Endothelial cell of umbilical vein (primary cell): Measurements from ENCODE around the gene SPA17. TPM values are rescaled to one million over a fixed set of nuclear protein-coding genes. Genes with fewer than 3 reads are reported as not detected.

Experiments used
- BruUV-seq: library from RNA; stranded (reverse); fragments of 400-500 nt; replicated peaks from 2 replicates; lab custom pipeline; 2021; lab: Mats Ljungman, UMichigan
- CTCF ChIA-PET: fragments of 300-600, 350-600 bp; sonication (Branson Sonifier 250); formaldehyde crosslinking; loops from one replicate; lab custom pipeline; 2021; ENCODE audit warnings: antibody characterized with exemption, inconsistent platforms; lab: Charles Lee
- POLR2A ChIA-PET: fragments of 300-600, 350-600 bp; sonication (Branson Sonifier 250); formaldehyde crosslinking; loops from one replicate; lab custom pipeline; 2021; ENCODE audit warnings: antibody characterized with exemption, inconsistent platforms; lab: Charles Lee
- DNase-seq: peaks from one replicate; pipeline ENCODE4 v3.0.0-alpha.2; 2011; ENCODE audit warnings: low read depth, low spot score
- FAIRE-seq: peaks from 2 replicates; lab custom pipeline; 2011; peaks lifted over from hg19 to GRCh38; lab: Jason Lieb, UNC
- H2AFZ ChIP-seq: 2 replicates; pipeline ENCODE4 v1.6.0; 2012; ENCODE audit warnings: low read depth, low read length, control low read depth, inconsistent platforms
- H3K27ac ChIP-seq: 2 replicates; pipeline ENCODE4 v1.5.1; 2011; ENCODE audit warnings: low read depth, mild to moderate bottlenecking, control low read depth, low read length, moderate library complexity; ENCODE audit not compliant: insufficient read depth
- H3K27me3 ChIP-seq, 2 experiments: 2 replicates each; pipeline versions ENCODE4 v1.6.0 to v1.6.1; 2011; ENCODE audit warnings: low read length in 2 of 2, mixed read lengths in 1 of 2; ENCODE audit not compliant: control insufficient read depth in 2 of 2, insufficient read depth in 2 of 2
- H3K36me3 ChIP-seq, 2 experiments: 2 replicates in 1 of 2; 3 replicates in 1 of 2; pipeline ENCODE4 v1.5.1; 2011; ENCODE audit warnings: low read length in 2 of 2, mild to moderate bottlenecking in 1 of 2, moderate library complexity in 1 of 2; ENCODE audit not compliant: control insufficient read depth in 2 of 2, insufficient read depth in 2 of 2; ENCODE audit errors: extremely low read depth in 1 of 2
- H3K4me1 ChIP-seq: 3 replicates; pipeline ENCODE4 v1.5.1; 2011; ENCODE audit warnings: mild to moderate bottlenecking, low read length; ENCODE audit not compliant: control insufficient read depth, insufficient read depth; ENCODE audit errors: extremely low read depth
- H3K4me2 ChIP-seq: 2 replicates; pipeline ENCODE4 v1.6.1; 2011; ENCODE audit warnings: low read length, control low read depth, mixed read lengths; ENCODE audit not compliant: insufficient read depth
- H3K4me3 ChIP-seq, 3 experiments: fragments of 200-600 bp in 1 of 3; sonication (generic), shearing (Covaris generic) in 1 of 3; replicated peaks in 1 of 3; 2 replicates each; pipeline ENCODE4 v1.5.1; 2011 to 2016; ENCODE audit warnings: control low read depth in 3 of 3, low read length in 3 of 3, mild to moderate bottlenecking in 2 of 3, inconsistent platforms in 1 of 3, low read depth in 1 of 3, moderate library complexity in 1 of 3; ENCODE audit not compliant: insufficient read depth in 1 of 3
- H3K79me2 ChIP-seq: 2 replicates; pipeline ENCODE4 v1.6.0; 2012; ENCODE audit warnings: low read length, inconsistent platforms; ENCODE audit not compliant: control insufficient read depth, insufficient read depth
- H3K9ac ChIP-seq: replicated peaks from 2 replicates; pipeline ENCODE3; 2011; ENCODE audit warnings: low read length, control low read depth; ENCODE audit not compliant: insufficient read depth; ENCODE audit errors: extremely low read depth
- H3K9me1 ChIP-seq: replicated peaks from 3 replicates; pipeline ENCODE4 v1.6.0; 2011; ENCODE audit warnings: mild to moderate bottlenecking, low read length; ENCODE audit not compliant: control insufficient read depth, insufficient read depth; ENCODE audit errors: extremely low read depth
- H3K9me3 ChIP-seq: replicated peaks from 2 replicates; pipeline ENCODE4 v1.5.1; 2012; ENCODE audit warnings: low read length, inconsistent platforms; ENCODE audit not compliant: control insufficient read depth, insufficient read depth
- H4K20me1 ChIP-seq: replicated peaks from 2 replicates; pipeline ENCODE3; 2011; ENCODE audit warnings: mild to moderate bottlenecking, low read length; ENCODE audit not compliant: control insufficient read depth, insufficient read depth; ENCODE audit errors: extremely low read depth
- CTCF ChIP-seq, 2 donors: IDR thresholded peaks; 1 replicate in 1 of 2; 2 replicates in 1 of 2; pipeline ENCODE4 v1.5.1; 2011; ENCODE audit warnings: low read length in 2 of 2, mild to moderate bottlenecking in 2 of 2, moderate library complexity in 2 of 2, control low read depth in 1 of 2, inconsistent platforms in 1 of 2, low read depth in 1 of 2; ENCODE audit not compliant: insufficient read depth in 1 of 2; ENCODE audit errors: extremely low read depth in 1 of 2
- EZH2 ChIP-seq: IDR thresholded peaks from 2 replicates; pipeline ENCODE4 v1.6.1; 2012; ENCODE audit warnings: borderline replicate concordance, low read depth, mild to moderate bottlenecking, moderate library complexity, low read length, inconsistent platforms; ENCODE audit not compliant: severe bottlenecking
- FOS ChIP-seq: IDR thresholded peaks from 2 replicates; pipeline ENCODE4 v1.6.1; 2011; ENCODE audit warnings: mild to moderate bottlenecking, low read length, moderate library complexity, borderline replicate concordance; ENCODE audit not compliant: insufficient read depth
- GATA2 ChIP-seq: IDR thresholded peaks from 2 replicates; pipeline ENCODE4 v1.7.0; 2011; ENCODE audit warnings: low read depth, mild to moderate bottlenecking, moderate library complexity, mixed read lengths, low read length; ENCODE audit not compliant: insufficient read length, insufficient read depth
- JUN ChIP-seq: IDR thresholded peaks from 2 replicates; pipeline ENCODE4 v1.6.1; 2011; ENCODE audit warnings: borderline replicate concordance, low read depth; ENCODE audit not compliant: insufficient read length, insufficient read depth
- MAX ChIP-seq: IDR thresholded peaks from 2 replicates; pipeline ENCODE4 v1.6.1; 2011; ENCODE audit not compliant: insufficient read depth, insufficient read length
- MYC ChIP-seq: IDR thresholded peaks from one replicate; pipeline ENCODE4 v1.6.1; 2011; ENCODE audit warnings: mild to moderate bottlenecking, low read depth, low read length
- POLR2A ChIP-seq: IDR thresholded peaks from 2 replicates; pipeline ENCODE4 v1.6.1; 2012; ENCODE audit warnings: low read depth, mild to moderate bottlenecking, control low read depth, low read length
- POLR2AphosphoS5 ChIP-seq: IDR thresholded peaks from 2 replicates; pipeline ENCODE4 v1.6.1; 2012; ENCODE audit warnings: low read depth, mild to moderate bottlenecking, control low read depth, low read length, moderate library complexity; ENCODE audit not compliant: insufficient read depth
- dilution Hi-C: fragments of 300-500 bp; cut with MboI; formaldehyde crosslinking; loops from one replicate; pipeline ENCODE4 v1.15.0; 2019; ENCODE audit warnings: low sequenced_read_pairs; ENCODE audit not compliant: extremely low pct_ligation_motif_present
- intact Hi-C: fragments of 100-400 bp; cut with micrococcal nuclease; formaldehyde crosslinking; loops from one replicate; pipeline ENCODE4 v1.10.0; 2022
- polyA plus RNA-seq, 4 experiments: library from polyadenylated mRNA; depleted of rRNA in 3 of 4; stranded (reverse) in 3 of 4; unstranded in 1 of 4; fragments of >200 nt; gene quantifications; 2 replicates each; pipeline versions ENCODE4 v1.2.1 to v1.2.3, GENCODE V29; 2011 to 2012; ENCODE audit warnings: missing spikeins in 1 of 4
- total RNA-seq: library from RNA; stranded (reverse); gene quantifications from 2 replicates; pipeline ENCODE4 v1.2.3, GENCODE V29; 2021

The SPA17 gene
- total and polyA plus RNA-seq, 2 donors (not counting 3 experiments of a cell fraction or from before 2014, with no cell fraction given): 3.9 to 4.7 TPM

GRCh38 chr11:124633355-124633754 is 40.3 kb upstream of the SPA17 start:
- H3K27ac ChIP-seq: no peak overlapping the region
- POLR2A ChIA-PET: no interaction called here
- no peaks in the 10 kb centered on the region for H4K20me1 ChIP-seq
- H3K36me3 ChIP-seq: peaks cover 10 to 24% of the 10 kb centered on the region in 2 experiments
- intact Hi-C loops: no loop called here
- peak; percentile 26 for DNase-seq
- no peak overlapping the region for H3K9ac ChIP-seq
- H2AFZ ChIP-seq: no peak overlapping the region
- H3K4me2 ChIP-seq: no peak overlapping the region
- BruUV-seq: no TSS peak
- no peaks in the 10 kb centered on the region for H3K4me1 ChIP-seq
- no peak overlapping the region for H3K4me3 ChIP-seq
- dilution Hi-C loops: no loop called here
- no peaks in the 10 kb centered on the region for H3K79me2 ChIP-seq
- TF ChIP-seq POLR2AphosphoS5 (no peak), CTCF (IDR thresholded peaks at IDR 0.05; ENCODE audit: extremely low read depth in 1 of 2, insufficient read depth in 1 of 2, low read depth in 1 of 2, low read length in 2 of 2) (peak; percentile 26 to 36), MYC (no peak)
- no peak for FAIRE-seq
- no peaks in the 10 kb centered on the region for H3K27me3 ChIP-seq
- H3K9me1 ChIP-seq: no peaks in the 10 kb centered on the region
- no peaks in the 10 kb centered on the region for H3K9me3 ChIP-seq
- CTCF ChIA-PET: interaction anchor here (0.5 to 3.4 kb wide), 14 partner anchors 10 to 1267 kb away, joined by 3 to 22 read pairs (median 5); partner anchors contain the start of genes NRGN and TBRG1

DNA sequence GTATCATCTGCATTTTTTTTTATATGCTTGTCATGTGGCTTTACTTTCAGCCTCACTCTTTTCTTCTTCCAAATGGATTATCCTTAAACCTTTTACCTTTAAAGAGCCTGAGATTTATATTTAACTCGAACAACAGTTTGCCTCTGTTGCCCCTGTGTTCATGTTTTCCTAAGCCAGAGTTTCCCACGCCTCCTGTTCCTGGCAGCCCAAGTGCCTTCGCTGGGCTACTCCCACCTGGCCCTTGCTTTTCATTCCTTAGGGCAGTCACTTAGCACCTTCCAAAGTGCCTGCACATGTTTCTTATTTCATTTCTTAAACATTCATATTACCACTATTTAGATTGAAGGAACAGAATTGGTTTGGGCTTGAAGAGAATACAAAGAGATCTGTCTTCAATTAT is 37.8 kb upstream of the SPA17 start:
- no peak overlapping the region for H3K4me3 ChIP-seq
- H2AFZ ChIP-seq: no peak overlapping the region
- intact Hi-C loops: no loop called here
- no peaks in the 10 kb centered on the region for H3K79me2 ChIP-seq
- dilution Hi-C loops: no loop called here
- no peak overlapping the region for H3K9ac ChIP-seq
- H3K9me1 ChIP-seq: no peaks in the 10 kb centered on the region
- no peak for TF ChIP-seq CTCF (IDR thresholded peaks at IDR 0.05; ENCODE audit: extremely low read depth in 1 of 2, insufficient read depth in 1 of 2, low read depth in 1 of 2, low read length in 2 of 2)
- TF ChIP-seq FOS: no peak
- no peak for TF ChIP-seq GATA2
- TF ChIP-seq POLR2A: no peak
- TF ChIP-seq JUN: no peak
- TF ChIP-seq POLR2AphosphoS5: no peak
- no peak for TF ChIP-seq MAX
- TF ChIP-seq MYC: no peak
- TF ChIP-seq EZH2: no peak
- no peak overlapping the region for H3K4me2 ChIP-seq
- DNase-seq (no peak), FAIRE-seq (no peak)
- TSS peak; percentile 67 for BruUV-seq
- ChIA-PET CTCF (no interaction called here), POLR2A (no interaction called here)
- H3K27me3 ChIP-seq: no peaks in the 10 kb centered on the region
- H3K36me3 ChIP-seq: peaks cover 6 to 21% of the 10 kb centered on the region in 2 experiments
- no peaks in the 10 kb centered on the region for H3K9me3 ChIP-seq
- no peaks in the 10 kb centered on the region for H3K4me1 ChIP-seq
- no peaks in the 10 kb centered on the region for H4K20me1 ChIP-seq
- no peak overlapping the region for H3K27ac ChIP-seq
